ENCODE measurements around the gene RAD9B. TPM values are rescaled to one million over a fixed set of nuclear protein-coding genes. Genes with fewer than 3 reads are reported as not detected.
"Not testable (repeated sequence)": the region's sequence is repeated elsewhere in the genome, so short reads cannot be mapped to it uniquely, and the experiment has no call there.

Gene RAD9B
- total RNA-seq: 0.35 TPM

DNA sequence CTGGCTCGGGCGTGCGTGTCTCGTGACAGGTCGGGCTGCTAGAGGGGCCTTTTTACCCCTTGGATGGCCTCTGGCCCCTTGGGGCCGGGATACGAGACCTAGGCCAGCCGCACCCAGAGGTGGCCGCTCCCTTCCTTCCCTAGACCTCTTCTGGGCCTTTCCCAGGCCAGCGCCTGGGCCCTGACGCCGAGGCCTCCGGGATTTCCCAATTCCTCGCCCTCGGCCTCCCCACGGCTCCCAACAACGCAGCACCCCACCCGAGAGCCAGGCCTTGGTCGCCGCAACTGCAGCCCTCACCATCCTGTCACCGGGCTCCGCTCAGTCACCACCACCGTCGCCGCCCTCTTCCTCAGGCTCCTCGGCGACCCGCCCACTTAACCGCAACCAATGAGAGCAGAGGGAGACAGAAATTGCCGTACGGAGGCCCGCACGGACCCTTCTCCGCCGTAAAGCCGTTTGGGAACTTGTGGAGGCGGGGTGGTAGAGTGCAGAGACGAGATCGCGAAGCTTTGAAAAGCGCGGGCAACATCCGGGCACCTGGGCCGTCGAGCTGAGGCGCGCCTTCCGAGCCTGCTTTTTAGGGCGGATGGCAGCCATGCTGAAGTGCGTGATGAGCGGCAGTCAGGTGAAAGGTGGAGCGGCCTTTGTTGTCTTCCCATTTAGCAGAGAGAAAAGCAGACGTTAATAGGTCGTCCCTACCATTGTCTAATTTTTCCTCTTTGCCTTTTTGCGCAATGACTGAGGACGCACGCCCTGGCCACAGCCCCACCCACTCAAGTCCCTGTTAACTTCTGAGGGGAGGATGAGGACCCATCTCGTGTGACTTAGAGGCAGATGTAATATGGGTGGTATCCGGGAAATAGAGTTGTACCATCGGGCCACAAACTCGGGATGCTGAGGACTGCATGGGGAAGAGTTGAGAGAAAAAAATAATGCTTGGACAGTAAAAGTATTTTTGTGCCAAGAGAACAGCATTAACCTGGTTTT, at the start of gene RAD9B, which contains the start of gene VPS29:
RAD9B (plus strand) TSS at position 580 of the 987 bp plus-strand sequence; CDS start at position 587, 7 bp downstream.
VPS29 (minus strand) TSS at position 360 of the 987 bp plus-strand sequence; CDS start at position 300, 60 bp downstream.
- DNase-seq (ENCODE audit: low spot score): peak; percentile 98

DNA sequence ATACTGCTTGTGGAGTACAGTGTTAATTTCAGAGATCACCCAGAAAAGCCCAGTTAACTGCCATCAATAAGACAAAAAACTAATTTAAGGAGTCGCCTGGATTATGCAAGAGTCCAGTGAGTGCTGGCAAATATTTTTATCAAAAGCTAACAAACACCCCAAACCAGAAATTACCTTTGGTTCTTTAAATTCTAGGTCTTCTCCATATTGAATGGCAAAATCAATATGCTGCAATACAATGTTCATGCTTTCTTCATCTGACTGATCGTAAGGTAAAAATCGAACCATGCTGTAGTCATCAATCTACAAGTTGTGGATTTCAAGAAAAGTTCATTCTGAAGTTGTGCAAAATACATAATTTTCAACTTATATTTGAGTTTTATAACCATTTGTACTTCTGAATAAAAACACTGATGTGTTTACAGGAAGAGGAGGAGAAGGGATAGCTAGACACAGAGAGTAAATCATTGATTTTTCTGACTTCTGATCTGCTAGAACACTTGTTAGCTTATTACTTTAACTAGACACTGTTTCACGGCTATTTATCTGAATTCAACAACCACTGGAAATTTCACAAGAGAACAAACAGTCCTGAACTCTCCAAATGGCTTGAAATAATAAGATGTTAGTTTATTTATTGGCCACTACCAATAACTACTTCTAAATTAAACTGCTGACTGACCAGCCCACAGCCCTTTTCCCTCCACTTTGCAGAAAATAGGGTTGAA, 48.4 kb upstream of the RAD9B start:
- DNase-seq (ENCODE audit: low spot score): no peak

DNA sequence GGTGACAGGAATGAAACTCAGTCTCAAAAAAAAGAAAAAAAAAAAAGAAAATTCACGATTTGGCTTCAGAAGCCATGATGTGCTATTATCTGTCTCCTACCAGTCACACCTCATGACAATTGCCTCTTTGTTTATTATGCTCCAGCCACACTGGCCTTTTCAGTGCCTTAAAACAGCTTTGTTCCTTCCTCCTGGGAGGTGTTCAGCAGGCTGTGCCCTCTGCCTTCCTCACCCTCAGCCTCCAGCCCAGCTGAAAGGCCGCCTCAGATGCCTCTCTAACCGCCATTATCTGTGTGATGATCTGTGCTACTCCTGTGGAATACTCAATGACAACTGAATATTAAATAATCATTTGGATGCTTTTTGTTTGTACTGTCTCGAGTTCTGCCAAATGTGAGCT, 43.4 kb upstream of the RAD9B start:
- DNase-seq (ENCODE audit: low spot score): no peak

DNA sequence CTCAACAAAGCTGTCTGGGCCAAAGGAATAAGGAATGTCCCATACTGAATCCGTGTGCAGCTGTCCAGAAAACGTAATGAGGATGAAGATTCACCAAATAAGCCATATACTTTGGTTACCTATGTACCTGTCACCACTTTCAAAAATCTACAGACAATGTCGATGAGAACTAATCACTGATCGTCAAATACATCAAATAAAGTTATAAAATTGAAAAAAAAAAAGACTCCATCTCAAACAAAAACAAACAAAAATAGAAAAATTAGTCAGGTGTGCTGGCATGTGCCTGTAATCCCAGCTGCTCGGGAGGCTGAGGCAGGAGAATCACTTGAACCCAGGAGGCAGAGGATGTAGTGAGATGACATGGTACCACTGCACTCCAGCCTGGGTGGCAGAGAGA, 40.9 kb upstream of the RAD9B start:
- not testable (repeated sequence) for DNase-seq (ENCODE audit: low spot score)

DNA sequence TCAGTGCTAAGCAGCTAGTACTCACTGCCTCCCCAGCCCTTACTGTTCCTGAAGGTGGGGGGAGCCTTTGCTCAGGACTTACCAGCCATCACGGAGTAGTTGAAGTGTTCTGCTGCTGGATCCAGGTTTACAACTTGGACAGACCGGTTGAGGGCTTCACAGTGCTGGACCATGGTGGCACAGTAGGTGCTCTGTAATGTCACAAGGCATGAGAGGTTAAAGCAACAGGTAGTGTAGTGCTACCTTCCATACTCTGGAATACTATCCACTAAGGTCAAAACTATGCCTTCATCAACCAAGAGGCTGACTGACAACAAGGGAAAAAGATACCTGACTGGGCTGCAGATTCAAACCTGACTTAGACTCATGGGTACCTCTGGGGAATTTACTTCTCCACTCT, 37.1 kb upstream of the RAD9B start:
- no peak for DNase-seq (ENCODE audit: low spot score)

DNA sequence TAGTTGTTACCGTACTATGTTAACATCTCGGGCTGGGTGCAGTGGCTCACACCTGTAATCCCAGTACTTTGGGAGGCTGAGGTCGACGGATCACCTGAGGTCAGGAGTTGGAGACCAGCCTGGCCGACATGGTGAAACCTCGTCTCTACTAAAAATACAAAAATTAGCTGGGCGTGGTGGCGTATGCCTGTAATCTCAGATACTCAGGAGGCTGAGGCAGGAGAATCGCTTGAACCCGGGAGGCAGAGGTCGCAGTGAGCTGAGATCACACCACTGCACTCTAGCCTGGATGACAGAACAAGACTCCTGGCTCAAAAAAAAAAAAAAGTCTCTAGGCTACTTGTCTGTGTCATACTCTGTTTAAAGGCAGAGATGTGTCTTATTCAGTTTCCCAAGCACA, 36.4 kb upstream of the RAD9B start:
- not testable (repeated sequence) for DNase-seq (ENCODE audit: low spot score)

DNA sequence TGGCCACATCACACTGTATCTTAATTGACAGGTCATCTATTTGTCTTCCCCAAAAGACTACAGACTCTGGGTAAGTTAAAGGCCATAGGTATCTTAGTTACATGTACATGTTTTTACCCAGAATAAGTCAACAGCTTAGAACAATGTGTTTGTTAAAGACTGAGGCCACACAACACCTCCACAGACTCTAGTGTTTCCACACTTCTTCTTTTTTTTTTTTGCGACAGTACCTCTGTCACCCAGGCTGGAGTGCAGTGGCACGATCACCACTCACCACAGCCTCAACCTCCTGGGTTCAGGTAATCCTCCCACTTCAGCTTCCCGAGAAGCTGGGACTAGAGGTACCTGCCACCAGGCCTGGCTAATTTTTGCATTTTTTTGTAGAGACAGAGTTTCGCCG, 35.3 kb upstream of the RAD9B start:
- DNase-seq (ENCODE audit: low spot score): no peak

DNA sequence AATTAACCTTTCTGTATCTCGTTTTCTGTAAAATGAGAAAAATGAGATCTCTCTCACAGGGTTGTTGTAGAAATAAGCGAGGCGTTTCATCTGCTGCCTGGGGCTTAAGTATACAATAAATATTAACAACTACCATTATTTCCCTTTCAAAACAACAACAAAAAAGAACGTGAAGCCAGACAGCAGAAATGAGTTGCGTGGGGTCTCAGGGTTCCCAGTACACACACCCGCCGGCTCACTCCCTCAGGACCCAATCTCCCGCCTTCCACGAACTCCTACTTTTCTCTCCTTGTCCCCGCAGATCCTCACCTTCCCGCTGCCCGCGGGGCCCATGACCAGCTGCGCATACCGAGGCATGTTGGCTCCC, 34.3 kb upstream of the RAD9B start:
- no peak for DNase-seq (ENCODE audit: low spot score)

DNA sequence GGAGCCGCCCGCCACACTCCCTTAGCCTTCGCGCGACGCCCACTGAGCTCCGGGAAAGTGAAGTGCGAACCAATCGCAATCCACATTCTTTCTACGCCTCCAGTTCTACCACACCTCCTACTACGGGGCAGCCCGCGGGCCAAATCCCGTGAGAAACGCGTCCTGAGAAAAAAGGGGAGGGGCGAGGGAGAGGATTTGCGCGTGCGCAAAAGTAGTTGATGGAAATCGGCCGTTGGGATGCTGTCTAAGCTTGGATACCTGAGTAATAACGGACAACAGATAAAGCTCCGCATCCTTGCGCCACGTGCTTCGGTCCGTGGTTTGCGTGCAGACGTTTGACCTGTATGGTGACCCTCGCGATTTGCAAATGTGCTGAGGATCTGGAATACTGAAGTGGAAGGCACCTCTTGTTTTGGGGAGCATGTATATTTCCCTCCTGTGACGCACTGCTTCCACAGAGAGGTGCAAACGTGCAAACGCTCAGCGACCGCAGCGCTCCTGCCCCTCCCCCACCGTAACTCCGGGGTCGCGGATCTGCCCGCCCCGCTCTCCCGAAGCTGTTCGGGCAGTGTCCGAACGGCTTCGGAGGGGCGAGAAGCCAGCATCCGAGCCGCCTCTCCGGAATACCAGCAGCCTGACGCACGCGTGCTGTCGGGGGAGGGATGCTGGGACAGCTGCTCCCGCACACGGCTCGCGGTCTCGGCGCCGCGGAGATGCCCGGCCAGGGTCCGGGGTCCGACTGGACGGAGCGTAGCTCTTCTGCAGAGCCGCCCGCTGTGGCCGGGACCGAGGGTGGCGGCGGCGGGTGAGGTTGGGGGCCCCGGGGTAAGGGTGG, 33.7 kb upstream of the RAD9B start, which contains the start of the genes FAM216A and GPN3:
FAM216A (plus strand) TSS at position 632 of the 835 bp plus-strand sequence; CDS start at position 663, 31 bp downstream.
GPN3 (minus strand) TSS at position 44 of the 835 bp plus-strand sequence. CDS start 54 bp downstream, outside the sequence.
- DNase-seq (ENCODE audit: low spot score): peak; percentile 98

DNA sequence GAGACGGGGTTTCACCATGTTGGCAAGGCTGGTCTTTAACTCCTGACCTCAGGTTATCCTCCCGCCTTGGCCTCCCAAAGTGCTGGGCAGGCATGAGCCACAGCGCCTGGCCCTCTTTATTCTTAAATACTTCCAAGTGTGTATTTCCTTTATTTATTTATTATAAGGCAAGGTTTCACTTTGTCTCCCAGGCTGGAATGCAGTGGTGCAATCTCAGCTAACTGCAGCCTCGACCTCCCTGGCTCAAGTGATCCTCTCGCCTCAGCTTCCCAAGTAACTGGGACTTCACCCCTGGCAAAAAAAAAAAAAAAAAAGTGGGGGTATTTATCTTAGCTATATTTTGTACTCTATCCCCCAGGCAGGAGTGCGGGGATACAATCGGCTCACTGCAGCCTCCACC, 26.7 kb upstream of the RAD9B start:
- no peak for DNase-seq (ENCODE audit: low spot score)

DNA sequence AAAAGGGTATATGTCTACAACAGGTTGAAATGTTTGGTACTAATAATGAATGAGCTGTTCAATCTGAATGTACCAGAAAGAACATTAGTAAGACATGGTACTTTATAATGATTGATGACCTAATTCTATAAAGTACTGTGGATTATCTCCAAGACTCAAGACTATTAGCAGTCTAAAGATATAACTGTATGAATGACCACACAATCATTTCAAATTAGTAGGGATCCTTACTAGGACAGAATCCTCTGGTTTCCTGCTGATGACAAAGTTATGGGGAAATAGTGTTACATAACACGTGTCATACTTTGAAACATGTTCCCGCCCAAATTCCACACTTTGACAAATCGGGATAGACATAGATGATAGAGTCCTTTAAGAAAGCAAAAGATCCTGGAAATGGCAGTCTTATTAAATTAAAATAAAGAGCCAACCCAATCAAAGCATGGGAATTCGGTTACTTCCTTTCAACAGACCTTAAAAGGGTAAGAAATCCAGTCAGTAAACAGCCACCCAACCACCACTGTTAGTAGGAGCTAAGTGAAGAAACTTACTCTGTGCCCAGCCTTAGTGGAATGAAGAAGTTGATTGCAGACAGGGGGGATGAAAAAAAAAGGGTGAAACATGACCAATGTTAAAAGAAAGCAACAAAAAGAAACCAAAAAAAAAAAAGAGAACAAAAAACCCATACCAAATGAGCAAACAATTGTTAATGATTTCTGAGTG, 3.0 kb upstream of the RAD9B start:
- no peak for DNase-seq (ENCODE audit: low spot score)

DNA sequence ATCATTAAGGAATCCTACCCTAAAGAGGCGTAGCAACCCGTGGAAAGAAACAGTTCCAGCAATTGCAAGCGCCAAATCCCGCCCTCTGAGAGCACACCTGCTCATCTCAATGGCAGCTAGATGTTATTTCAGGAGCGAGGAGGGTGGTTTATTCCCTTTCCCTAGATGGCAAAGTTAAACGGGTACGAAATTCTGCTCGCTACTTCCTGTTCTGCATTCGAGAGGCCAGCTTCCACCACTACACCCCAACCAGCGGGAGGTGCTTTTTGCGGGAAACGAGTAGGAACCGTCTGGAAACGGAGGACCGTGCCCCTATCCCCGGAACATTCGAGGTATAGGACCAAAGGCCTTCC, 756 bp upstream of the RAD9B start:
- no peak for DNase-seq (ENCODE audit: low spot score)

DNA sequence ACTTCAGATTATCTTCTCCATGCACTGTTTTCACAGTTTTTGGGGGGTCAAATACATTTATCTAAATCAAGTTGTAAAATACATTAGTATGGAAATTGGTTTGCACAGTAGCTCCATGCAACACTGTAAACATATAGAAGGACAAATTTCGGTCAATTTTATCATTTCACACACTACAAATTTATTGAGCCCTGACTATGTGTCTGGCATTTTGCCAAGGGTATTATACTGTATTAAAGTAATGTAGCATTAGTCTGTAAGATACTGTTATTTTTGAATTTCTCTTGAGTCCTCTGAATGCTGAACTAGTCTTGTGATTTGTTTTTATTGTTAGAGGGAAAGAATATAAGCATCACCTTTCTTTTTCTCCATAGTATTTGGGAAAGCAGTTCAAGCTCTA, 1.3 kb downstream of the RAD9B start:
- no peak for DNase-seq (ENCODE audit: low spot score)

DNA sequence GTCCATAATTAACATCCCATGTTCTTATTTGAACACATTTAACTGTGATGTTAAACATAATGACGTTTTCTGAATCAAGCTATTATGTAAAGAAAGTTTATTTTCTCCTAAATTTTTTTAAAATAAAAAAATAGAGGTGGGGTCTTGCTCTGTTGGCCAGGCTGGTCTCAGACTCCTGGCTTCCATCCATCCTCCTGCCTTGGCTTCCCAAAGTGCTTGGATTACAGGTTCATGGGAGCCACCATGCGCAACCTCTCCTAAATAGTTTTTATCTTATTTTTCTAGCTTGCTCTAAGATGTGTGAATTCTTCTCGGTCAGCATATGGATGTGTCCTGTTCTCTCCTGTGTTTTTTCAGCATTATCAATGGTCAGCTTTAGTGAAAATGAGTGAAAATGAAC, 3.2 kb downstream of the RAD9B start:
- no peak for DNase-seq (ENCODE audit: low spot score)

DNA sequence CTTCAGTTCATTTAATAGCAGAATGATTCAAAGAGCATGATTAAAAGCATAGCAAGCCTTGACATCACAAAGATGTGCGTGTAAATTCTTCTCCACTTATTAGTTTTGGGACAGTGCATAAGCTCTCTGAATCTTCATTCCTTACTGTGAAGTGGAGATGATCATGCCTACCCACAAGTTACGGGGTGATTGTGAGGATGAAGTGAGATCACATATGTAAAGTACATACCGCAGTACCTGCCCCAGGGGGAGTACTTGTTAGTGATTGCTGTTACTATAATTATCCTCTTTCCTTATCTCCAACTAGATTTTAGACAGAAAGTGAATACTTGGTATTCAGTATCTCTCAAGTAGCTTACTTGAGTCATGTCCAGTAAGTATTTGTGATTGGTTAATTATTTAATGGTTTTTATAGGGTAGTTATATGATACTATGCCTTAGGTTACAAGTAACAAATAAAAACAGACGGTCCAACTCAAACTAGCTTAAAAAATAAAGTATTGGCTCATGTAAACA, 6.0 kb downstream of the RAD9B start:
- DNase-seq (ENCODE audit: low spot score): no peak

DNA sequence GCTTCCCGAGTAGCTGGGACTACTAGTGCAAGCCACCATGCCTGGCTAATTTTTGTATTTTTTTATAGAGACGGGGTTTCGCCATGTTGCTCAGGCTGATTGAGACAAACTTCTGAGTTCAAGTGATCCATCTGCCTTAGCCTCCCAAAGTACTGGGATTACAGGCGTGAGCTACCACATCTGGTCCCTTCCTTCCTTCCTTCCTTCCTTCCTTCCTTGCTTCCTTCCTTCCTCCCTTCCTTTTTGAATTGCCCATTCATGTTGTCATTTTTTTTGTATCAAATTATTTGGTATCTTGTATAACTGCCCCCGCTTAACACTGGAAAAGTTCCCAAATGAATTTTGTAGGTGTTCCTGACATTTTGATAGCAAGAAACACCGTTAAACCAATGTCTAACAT, 11.7 kb downstream of the RAD9B start:
- DNase-seq (ENCODE audit: low spot score): no peak

DNA sequence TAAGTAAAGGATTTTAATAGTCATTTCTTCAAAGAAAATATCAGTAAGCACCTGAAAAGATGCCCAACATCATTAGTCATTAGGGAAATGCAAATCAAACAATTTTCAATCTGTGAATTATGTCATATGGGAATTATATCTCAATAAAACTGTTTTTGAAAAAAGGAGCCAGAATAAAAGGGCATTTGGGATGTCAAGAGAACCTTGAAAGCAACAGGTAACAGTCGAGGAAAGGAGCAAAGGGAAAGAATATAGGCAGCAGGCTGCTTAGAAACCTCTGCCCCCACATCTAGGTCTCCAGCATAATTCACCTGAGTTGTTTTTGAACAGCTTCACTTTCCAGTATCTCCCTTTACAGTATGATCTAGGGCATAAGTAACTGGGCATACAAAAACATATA, 12.2 kb downstream of the RAD9B start:
- no peak for DNase-seq (ENCODE audit: low spot score)

DNA sequence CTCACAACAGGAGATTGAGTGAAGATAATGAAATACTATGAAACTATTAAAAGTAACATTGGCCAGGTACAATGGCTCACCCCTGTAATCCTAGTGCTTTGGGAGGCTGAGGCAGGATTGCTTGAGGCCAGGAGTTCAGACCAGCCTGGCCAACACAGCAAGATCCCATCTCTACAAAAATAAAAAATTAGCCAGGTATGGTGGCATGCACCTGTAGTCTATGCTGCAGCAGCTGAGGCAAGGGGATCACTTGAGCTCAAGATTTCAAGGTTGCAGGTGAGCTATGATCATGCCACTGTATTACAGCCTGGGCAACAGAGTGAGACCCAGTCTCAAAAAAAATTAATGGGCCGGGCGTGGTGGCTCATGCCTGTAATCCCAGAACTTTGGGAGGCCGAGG, 14.9 kb downstream of the RAD9B start:
- DNase-seq (ENCODE audit: low spot score): no peak

DNA sequence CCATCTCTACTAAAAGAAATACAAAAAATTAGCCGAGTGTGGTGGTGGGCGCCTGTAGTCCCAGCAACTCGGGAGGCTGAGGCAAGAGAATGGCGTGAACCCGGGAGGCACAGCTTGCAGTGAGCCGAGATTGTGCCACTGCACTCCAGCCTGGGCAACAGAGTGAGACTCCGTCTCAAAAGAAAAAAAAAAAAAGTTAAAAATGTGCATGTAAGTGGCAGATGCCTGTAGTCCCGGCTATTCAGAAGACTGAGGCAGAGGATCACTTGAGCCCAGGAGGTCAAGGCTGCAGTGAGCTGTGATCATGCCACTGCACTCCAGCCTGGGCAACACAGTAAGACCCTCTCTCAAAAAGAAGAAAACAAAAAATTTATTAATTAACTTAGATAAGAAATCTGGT, 15.9 kb downstream of the RAD9B start:
- DNase-seq (ENCODE audit: low spot score): not testable (repeated sequence)

DNA sequence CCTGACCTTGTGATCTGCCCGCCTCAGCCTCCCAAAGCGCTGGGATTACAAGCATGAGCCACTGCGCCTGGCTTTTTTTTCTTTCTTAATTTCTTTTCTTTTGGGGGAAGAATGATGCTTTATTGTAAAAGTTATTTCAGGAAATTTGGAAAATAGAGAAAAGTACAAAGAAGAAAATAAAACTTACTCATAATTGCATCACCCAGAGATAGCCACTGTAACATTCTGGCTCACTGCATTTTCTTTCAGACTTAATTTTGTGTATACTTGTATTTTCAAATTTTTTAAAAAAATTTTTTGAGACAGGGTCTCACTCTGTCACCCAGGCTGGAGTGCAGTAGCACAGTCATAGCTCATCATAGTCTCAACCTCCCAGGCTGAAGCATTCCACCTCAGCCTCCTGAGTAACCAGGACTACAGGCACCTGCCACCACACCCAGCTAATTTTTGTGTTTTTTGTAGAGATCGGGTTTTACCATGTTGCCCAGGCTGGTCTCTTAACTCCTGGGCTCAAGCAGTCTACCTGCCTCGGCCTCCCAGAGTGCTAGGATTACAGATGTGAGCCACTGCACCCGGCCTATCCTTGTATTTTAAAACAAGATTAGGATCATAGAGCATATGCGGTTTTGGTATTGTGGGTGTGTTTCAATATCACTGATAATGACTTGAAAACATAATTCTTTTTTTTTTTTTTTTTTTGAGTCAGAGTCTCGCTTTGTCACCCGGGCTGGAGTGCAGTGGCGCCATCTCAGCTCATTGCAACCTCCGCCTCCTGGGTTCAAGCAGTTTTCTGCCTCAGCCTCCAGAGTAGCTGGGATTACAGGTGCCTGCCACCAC, 19.0 kb downstream of the RAD9B start:
- DNase-seq (ENCODE audit: low spot score): not testable (repeated sequence)

Measured in mucosa of gallbladder (tissue), 1 donor.